ENCODE measurements around the gene FETUB.

DNA sequence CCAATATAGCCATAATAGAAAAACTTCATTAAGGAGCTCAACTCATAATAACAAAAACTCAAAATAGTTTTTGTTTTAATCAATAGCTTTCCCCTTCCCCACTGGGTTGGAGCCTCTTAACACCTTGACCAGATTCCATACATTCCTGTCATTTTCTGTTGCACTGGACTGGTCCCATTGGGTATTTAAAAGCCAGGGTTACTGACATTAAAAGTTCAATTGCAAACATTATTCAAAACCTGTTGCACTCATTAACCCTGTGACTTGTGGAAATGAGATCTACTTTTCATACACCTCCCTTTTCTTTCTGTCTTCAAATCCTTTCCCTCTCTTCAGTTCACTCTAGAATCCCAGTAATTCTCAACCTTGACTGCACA lies 23.9 kb downstream of the FETUB start:
- TF ChIP-seq POLR2AphosphoS5 (IDR thresholded peaks at IDR 0.05; ENCODE audit: low read depth, low read length) (no peak), POLR2A (IDR thresholded peaks at IDR 0.05; ENCODE audit: low read depth, low read length) (no peak), TAF1 (IDR thresholded peaks at IDR 0.05; ENCODE audit: borderline replicate concordance, low read depth, low read length) (no peak)
